ENCODE results near the gene MAPKAPK2.
"Not testable (repeated sequence)": the region's sequence is repeated elsewhere in the genome, so short reads cannot be mapped to it uniquely, and the experiment has no call there.

The MAPKAPK2 gene

GRCh38 chr1:206748348-206749030 lies 63.8 kb downstream of the MAPKAPK2 start:
- no peak for DNase-seq

GRCh38 chr1:206751891-206752290 lies 67.2 kb downstream of the MAPKAPK2 start:
- DNase-seq, result no peak

DNA sequence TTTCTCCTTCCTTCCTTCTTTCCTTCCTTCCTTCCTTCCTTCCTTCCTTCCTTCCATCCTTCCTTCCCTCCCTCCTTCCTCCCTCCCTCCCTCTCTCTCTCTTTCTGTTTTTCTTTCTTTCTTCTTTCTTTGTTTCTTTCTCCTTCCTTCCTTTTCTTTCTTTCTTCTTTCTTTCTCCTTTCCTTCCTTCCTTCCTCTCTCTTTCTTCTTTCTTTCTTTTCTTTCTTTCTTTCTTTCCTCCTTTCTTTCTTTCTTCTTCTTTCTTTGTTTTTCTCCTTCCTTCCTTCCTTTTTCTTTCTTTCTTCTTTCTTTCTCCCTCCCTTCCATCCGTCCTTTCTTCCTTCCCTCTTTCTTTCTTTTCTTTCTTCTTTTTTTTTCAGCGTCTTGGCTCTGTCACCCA lies 67.8 kb downstream of the MAPKAPK2 start:
- no peak for DNase-seq

DNA sequence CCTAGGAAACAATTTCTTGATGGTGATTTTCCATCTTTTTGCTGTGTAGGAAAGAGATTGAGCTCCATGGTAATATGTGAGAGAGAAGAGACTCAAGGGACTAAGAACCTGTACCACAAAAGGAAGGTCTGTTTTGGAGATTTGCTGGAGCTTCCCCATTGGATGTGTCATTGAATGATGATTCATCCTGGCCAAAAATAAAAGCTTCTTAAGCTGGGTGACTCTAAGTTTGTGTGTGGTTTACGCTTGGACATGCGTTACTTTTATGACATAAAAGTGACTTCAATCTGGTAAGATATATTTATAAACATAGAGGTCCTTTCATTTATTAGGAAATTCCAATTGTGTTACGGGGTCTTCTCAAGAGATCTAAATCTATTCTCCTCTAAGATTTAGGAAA lies 68.4 kb downstream of the MAPKAPK2 start:
- DNase-seq, result peak; percentile 74

GRCh38 chr1:206754011-206754410 lies 69.3 kb downstream of the MAPKAPK2 start:
- peak; percentile 67 for DNase-seq

DNA sequence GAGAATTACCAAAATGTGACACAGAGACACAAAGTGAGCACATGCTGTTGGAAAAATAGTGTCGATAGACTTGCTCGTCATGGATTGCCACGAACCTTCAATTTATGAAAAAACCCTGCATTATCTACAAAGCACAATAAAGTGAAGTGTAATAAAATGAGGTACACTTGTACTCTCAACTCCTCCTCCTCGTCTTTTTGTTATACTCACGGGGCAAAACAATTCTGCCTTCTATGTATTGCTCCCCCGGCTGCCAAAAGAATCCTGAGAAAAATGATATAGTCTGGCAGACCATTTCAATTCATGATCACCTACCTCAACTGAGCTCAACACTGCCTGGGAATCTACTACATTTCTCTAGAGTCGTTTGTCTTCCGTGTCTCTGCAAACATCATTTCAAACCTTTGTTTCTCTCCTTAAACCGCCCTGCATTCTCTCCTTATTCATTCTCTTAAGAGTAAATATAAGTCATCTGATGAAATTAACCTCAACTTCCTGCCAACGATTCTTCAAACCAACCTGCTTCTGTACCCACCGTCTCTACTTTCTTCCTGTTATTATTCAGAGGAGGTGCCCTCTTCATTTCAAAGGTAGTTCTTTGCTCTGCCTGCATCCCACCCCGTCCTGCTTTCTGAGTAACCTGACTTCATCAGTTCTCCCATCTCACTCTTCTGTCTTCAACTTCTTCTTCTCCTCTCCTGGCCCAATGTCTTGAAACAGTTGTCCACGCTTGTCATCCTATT lies 73.0 kb downstream of the MAPKAPK2 start:
- no peak for DNase-seq

DNA sequence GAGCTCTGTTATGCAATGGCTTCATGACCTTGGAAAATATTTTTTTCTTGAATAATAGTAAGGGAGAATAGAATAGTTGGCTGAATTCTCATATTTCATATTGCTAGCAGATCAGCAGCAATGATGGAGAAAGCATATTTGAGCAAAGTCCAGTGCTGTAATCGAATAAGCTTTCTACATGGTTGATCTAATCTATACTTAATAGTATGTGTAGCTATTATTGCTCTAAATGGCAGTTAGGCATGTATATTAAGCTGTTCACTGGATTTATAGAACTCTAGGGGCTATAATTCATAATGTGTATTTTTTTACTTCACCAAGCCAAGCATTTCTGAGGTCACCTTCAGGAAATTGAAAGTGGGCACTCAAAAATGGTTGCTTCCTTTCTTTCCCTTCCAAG lies 75.9 kb downstream of the MAPKAPK2 start:
- DNase-seq, result no peak

DNA sequence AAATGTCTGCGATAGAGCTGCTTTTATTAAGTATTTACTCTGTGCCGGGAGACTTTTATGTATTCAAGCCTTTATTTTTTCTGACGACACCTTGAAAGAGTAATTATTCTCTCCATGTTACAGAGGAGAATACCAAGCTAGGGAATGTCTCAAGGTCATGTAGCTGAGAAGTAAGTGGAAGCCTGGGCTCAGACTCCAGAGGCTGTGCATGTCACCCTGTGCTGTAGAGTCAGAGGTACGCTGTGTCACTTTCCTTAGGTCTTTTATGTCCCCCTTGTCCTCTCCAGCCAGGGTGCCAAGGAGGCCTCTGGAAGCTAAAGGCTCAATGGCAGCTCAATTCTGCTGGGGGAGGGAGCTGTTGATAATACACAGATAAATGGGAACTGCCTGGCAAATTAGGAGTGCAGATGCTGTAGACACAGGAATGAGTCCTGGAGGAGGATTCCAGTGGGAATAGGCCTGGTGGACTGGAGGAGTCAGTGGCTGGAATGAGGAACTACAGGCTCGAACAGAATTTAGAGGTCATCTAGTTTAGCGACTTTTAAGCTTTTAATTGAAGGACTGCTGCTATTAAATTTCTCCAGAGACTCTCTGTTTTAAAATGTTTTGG lies 76.6 kb downstream of the MAPKAPK2 start:
- no peak for DNase-seq

GRCh38 chr1:206762741-206763364 lies 78.1 kb downstream of the MAPKAPK2 start:
- DNase-seq, result not testable (repeated sequence)

- not testable (repeated sequence) for DNase-seq
These were observed 81.1 kb downstream of the MAPKAPK2 start for GRCh38 chr1:206765771-206766170.

GRCh38 chr1:206766251-206766856 lies 81.6 kb downstream of the MAPKAPK2 start:
- peak; percentile 63 for DNase-seq

- DNase-seq, result no peak
These were observed 84.0 kb downstream of the MAPKAPK2 start for GRCh38 chr1:206768472-206769303.

DNA sequence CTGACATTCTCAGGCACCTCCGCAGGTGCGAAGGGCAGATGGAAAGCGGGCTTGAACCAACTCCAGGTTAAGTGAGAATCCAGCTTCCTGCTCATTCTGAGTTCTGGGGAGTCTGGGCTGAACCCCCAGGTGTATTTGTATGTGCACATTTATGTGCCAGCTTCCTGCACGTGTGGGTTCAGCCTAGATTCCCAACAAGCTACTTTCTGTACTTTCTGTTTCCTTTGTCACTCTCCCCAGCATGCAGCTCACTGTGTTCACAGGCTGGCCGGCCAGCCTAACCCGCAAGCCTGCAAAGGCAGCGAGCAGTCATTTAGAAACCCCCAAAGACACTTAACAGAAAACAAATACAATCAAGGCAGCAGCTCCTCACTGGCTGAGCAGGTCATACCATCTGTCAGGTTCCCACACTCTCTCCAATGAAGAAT lies 84.6 kb downstream of the MAPKAPK2 start:
- DNase-seq, result no peak

DNA sequence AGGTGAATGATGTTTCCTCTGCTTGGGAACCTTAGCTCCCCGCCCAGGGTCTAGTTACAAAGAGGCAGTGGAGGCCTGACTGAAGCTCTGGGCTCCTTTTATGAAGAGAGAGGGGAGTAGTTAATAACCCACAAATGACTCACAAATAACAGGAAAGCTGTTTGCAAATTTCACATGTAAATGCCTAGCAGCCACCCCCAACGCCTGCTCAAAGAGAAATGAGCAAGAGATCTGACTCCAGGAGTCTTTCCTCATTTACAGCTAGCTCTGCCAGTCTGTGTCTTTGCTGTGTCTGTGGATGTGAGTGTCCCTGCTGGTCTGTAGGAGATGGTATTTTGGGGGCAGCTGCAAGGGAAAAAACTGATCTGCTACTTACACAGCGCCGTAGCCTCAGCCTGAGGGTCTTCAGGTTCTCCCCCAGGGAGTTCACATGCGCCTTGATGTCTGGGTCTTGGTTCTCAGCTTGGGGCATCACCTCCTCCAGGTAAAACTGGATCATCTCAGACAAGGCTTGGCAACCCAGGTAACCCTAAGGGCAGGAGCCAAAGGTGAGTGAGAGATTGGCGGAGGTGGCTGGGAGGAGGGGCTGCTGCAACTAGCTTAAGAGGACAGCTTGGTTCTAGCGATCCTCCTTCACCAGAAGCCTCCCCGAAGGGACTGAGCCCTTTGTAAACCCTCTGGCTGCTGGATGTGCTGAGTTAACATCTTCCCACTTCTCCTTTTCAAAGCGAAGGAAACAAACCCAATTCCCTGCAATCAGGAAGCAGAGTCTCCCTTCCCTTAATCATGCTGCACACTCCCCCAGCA lies 86.0 kb downstream of the MAPKAPK2 start, which contains the start of gene IL19:
IL19 (plus strand) TSS at position 243 of the 807 bp plus-strand sequence. CDS start 65,890 bp downstream, outside the sequence.
- peak; percentile 70 for DNase-seq

DNA sequence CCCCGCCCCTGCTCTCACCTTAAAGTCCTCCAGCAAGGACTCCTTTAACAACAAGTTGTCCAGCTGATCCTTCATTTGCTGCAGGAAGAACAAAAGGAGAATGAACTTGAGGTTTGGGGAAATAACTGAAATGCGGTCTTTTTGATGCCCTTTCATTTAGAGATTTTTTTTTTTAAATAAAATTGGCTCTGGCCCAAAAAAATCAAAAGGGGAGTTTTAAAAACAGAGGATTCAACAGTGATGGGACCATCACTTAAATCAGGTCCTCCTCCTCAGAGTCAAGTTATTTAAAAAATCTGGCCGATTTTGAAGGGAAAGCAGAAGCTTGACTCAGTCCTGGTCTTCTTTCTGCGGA lies 86.6 kb downstream of the MAPKAPK2 start:
- no peak for DNase-seq

DNA sequence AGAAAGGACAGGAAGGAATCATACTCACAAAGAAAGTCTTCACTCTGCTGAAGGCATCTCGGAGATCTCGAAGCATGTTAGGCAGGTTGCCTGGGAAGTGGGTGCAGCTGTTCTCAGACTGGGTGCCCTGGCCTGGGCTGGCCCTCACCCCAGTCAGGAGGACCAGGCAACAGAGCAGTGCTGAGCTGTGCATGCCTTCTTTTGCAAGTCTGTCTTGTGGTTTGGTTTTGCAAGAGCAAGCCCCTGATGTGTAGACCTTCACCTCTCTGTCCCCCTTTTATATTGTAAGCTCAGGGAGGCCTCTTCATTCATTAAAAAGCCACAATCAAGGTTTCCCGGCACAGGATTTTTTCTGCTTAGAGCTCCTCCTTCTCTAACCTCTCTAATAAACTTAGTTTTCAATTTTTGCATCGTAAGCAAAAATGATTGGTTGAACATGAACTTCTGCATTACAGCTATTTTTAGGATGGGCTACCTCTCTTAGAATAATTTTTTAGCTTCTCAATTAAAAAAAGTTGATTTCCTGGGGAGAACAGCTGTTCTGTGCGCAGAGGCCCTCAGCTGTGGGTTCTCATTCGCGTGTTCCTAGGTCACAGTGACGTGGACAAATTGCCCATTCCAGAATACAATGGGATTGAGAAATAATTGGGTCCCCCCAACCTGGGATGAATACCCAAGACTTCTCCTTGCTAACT lies 87.7 kb downstream of the MAPKAPK2 start, which contains the start of gene IL10:
IL10 (minus strand) TSS at position 252 of the 695 bp plus-strand sequence; CDS start at position 193, 59 bp downstream.
- DNase-seq, result no peak

DNA sequence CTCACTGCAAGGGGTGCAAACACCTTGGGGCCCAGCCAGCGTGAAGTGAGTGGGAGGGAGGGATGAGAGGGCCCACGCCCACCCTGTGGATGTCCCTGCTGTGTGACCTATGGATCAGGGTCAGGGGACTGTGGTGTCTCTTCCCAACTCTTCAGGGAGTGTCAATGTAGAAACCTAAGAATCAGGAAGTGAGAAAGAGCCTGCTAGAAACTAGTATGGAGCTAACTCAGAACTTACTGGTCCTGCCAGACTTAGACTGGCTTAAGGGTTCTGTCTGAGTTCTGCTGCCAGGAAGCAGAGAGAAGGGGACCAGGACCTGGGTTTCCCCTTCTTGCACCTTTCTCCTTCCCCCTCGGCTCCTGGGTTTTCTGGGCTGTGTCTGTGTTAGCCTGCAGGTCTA lies 89.4 kb downstream of the MAPKAPK2 start:
- no peak for DNase-seq

GRCh38 chr1:206776229-206776628 lies 91.5 kb downstream of the MAPKAPK2 start:
- DNase-seq, result no peak

DNA sequence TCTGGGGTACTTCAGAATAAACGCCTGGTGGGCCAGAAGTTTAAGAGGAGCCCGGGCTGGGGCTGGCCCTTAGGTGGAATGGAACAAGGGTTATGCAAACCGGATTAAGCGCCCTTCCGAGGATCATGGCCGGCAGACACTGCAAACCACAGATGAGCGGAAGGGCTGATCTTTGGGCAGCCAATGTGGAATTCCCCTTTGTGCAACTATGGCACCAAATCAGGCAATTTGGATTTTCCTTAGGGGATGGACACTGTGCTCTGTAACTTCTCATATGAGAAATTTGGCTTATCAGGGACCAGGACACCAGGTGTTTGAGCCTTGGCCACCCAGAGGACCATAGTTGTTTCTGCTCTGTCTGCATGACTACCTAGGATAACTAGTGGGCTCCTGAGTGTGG lies 93.3 kb downstream of the MAPKAPK2 start:
- no peak for DNase-seq

DNA sequence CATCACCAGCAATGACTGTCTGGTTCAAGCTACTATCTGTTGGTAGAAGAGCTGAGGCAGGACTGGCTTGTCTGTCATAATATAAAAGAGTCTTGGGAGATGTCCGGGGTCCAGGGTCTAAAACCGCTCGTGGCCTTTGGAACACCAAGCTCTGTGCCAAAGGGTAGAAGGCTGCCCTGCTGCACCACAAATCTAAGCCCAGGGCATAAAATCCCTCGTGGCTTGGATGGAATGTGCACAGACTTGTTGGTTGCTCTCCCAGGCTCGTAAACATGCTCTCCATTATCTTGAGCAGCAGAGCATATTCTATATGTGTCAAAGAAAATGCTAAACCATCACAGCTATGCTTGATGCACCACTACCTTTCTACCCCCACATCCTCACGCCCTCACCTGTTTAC lies 94.2 kb downstream of the MAPKAPK2 start:
- DNase-seq, result not testable (repeated sequence)
